Tibial nerve (tissue), 3 donors: Measurements from ENCODE around the gene PUM1.

Source experiments
- CTCF ChIP-seq, 5 experiments: fragments of 200-600 bp in 3 of 5; fragments of 450-650 bp in 2 of 5; sonication (generic) in 3 of 5; IDR thresholded peaks; one replicate each; pipeline ENCODE4 v1.5.1; 2016 to 2019; ENCODE audit warnings: antibody characterized with exemption in 5 of 5, mild to moderate bottlenecking in 3 of 5, moderate library complexity in 2 of 5
- POLR2A ChIP-seq, 2 donors: fragments of 450-650 bp; IDR thresholded peaks; one replicate each; pipeline ENCODE4 v1.6.1; 2017; ENCODE audit warnings: antibody characterized with exemption in 2 of 2, mild to moderate bottlenecking in 2 of 2, moderate library complexity in 2 of 2

GRCh38 chr1:30892671-30893073, 172.8 kb downstream of the PUM1 start:
- TF ChIP-seq POLR2A (IDR thresholded peaks at IDR 0.05), result no peak
- no peak for TF ChIP-seq CTCF (IDR thresholded peaks at IDR 0.05)
